Measurements from ENCODE around the gene NOBOX.

NOBOX gene

DNA sequence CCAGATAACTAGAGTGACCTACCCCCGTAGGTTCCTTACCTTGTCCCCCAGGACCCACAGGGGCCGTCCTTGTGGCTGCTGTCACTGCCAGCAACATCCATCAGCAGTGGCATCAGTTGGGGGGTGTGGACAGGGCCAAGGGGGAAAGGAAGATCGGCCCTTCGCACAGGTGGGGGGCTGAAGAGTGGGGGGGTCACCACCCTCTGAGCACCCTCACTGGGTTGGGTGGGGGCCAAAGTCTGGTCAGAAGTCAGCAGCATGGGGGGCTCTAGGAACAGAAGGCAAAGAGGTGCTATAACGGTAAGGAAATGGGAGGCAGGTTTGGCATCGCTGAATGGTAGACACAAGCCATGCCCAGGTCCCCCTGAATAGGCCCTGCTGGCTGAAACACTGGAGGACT is 4.6 kb downstream of the NOBOX start:
- Histone ChIP-seq H4K91ac (ENCODE audit: low read depth, low read length, poor library complexity) (no peak overlapping the region), H3K14ac (ENCODE audit: low read length) (peak overlapping the region; percentile 84), H3K27ac (replicated peaks; ENCODE audit: low read length) (no peak overlapping the region), H2BK5ac (ENCODE audit: low read length) (no peak overlapping the region), H4K8ac (ENCODE audit: low read depth, low read length) (no peak overlapping the region), H2AFZ (ENCODE audit: low read length) (no peak overlapping the region), H3K18ac (ENCODE audit: low read length) (peak overlapping the region; percentile 30), H3K4me1 (ENCODE audit: control insufficient read depth in 2 of 2, insufficient read depth in 1 of 2, low read depth in 1 of 2, low read length in 2 of 2) (no peaks in the 10 kb centered on the region), H2BK120ac (ENCODE audit: low read depth, low read length) (no peak overlapping the region), H3K4me3 (ENCODE audit: low read length in 2 of 2) (no peak overlapping the region), H3K23ac (ENCODE audit: low read depth, low read length, poor library complexity) (no peak overlapping the region), H3K4ac (ENCODE audit: low read length) (no peak overlapping the region), H2BK12ac (ENCODE audit: low read length) (no peak overlapping the region), H3K9ac (ENCODE audit: low read depth, low read length, poor library complexity) (no peak overlapping the region), H2BK15ac (ENCODE audit: low read length) (no peak overlapping the region), H3K36me3 (replicated peaks in 1 of 2; ENCODE audit: control insufficient read depth in 2 of 2, insufficient read depth in 2 of 2, low read length in 2 of 2) (no peaks in the 10 kb centered on the region), H3K4me2 (ENCODE audit: insufficient read depth, low read length, poor library complexity, severe bottlenecking) (no peak overlapping the region), H2AK5ac (ENCODE audit: low read depth, low read length) (no peak overlapping the region), H3K79me1 (ENCODE audit: low read depth, low read length) (no peaks in the 10 kb centered on the region), H3K27me3 (ENCODE audit: control insufficient read depth in 3 of 3, insufficient read depth in 3 of 3, low read depth in 1 of 3, low read length in 3 of 3) (no peaks in the 10 kb centered on the region), H3K9me3 (replicated peaks in 1 of 2; ENCODE audit: control insufficient read depth in 2 of 2, insufficient read depth in 1 of 2, low read depth in 1 of 2, low read length in 2 of 2) (peaks cover 0 to 2% of the 10 kb centered on the region in 2 donors)
- DNase-seq (ENCODE audit: low spot score), result no peak
- no CpG with 5 or more reads among the region's 6 CpGs for WGBS, 2 donors (ENCODE audit: extremely low coverage in 2 of 2, insufficient read length in 2 of 2, insufficient replicate concordance in 1 of 2)

DNA sequence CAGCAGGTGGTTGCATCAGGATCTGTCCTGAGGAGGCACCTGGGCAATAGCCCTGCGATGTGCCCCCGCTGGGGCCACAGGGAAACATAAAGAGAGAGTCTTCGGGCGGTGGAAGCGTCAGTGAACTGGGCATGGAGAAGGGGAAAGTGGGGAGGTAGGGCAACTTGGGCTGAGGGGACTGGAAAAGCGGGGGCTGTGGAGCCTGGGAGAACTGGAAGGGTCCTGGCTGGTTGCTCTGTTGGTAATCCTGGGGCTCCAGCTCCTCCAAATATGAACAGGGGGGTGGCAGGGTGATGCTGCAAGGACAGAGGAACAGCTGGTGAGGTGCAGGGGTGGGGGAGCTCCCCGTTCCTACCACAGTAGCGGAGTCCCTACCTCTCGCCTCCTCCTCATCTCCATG is 5.2 kb downstream of the NOBOX start:
- no CpG with 5 or more reads among the region's 9 CpGs for WGBS, 2 donors (ENCODE audit: extremely low coverage in 2 of 2, insufficient read length in 2 of 2, insufficient replicate concordance in 1 of 2)
- H3K4ac ChIP-seq (ENCODE audit: low read length), result no peak overlapping the region
- H3K4me1 ChIP-seq (ENCODE audit: control insufficient read depth in 2 of 2, insufficient read depth in 1 of 2, low read depth in 1 of 2, low read length in 2 of 2), result no peaks in the 10 kb centered on the region
- no peak overlapping the region for H3K14ac ChIP-seq (ENCODE audit: low read length)
- H4K8ac ChIP-seq (ENCODE audit: low read depth, low read length), result no peak overlapping the region
- DNase-seq (ENCODE audit: low spot score), result no peak
- H3K4me2 ChIP-seq (ENCODE audit: insufficient read depth, low read length, poor library complexity, severe bottlenecking), result no peak overlapping the region
- no peak overlapping the region for H2BK15ac ChIP-seq (ENCODE audit: low read length)
- no peaks in the 10 kb centered on the region for H3K27me3 ChIP-seq (ENCODE audit: control insufficient read depth in 3 of 3, insufficient read depth in 3 of 3, low read depth in 1 of 3, low read length in 3 of 3)
- H3K79me1 ChIP-seq (ENCODE audit: low read depth, low read length), result no peaks in the 10 kb centered on the region
- H3K23ac ChIP-seq (ENCODE audit: low read depth, low read length, poor library complexity), result no peak overlapping the region
- H4K91ac ChIP-seq (ENCODE audit: low read depth, low read length, poor library complexity), result no peak overlapping the region
- H3K27ac ChIP-seq (replicated peaks; ENCODE audit: low read length), result no peak overlapping the region
- no peak overlapping the region for H2BK120ac ChIP-seq (ENCODE audit: low read depth, low read length)
- H3K36me3 ChIP-seq (replicated peaks in 1 of 2; ENCODE audit: control insufficient read depth in 2 of 2, insufficient read depth in 2 of 2, low read length in 2 of 2), result no peaks in the 10 kb centered on the region
- H3K9me3 ChIP-seq (replicated peaks in 1 of 2; ENCODE audit: control insufficient read depth in 2 of 2, insufficient read depth in 1 of 2, low read depth in 1 of 2, low read length in 2 of 2), result peaks cover 0 to 2% of the 10 kb centered on the region in 2 donors
- no peak overlapping the region for H2BK5ac ChIP-seq (ENCODE audit: low read length)
- H2AFZ ChIP-seq (ENCODE audit: low read length), result no peak overlapping the region
- H3K18ac ChIP-seq (ENCODE audit: low read length), result no peak overlapping the region
- no peak overlapping the region for H3K9ac ChIP-seq (ENCODE audit: low read depth, low read length, poor library complexity)
- H3K4me3 ChIP-seq (ENCODE audit: low read length in 2 of 2), result no peak overlapping the region
- H2BK12ac ChIP-seq (ENCODE audit: low read length), result no peak overlapping the region
- no peak overlapping the region for H2AK5ac ChIP-seq (ENCODE audit: low read depth, low read length)

- no CpG with 5 or more reads among the region's 4 CpGs for WGBS, 2 donors (ENCODE audit: extremely low coverage in 2 of 2, insufficient read length in 2 of 2, insufficient replicate concordance in 1 of 2)
- no peak overlapping the region for H3K27ac ChIP-seq (replicated peaks; ENCODE audit: low read length)
- no peaks in the 10 kb centered on the region for H3K36me3 ChIP-seq (replicated peaks in 1 of 2; ENCODE audit: control insufficient read depth in 2 of 2, insufficient read depth in 2 of 2, low read length in 2 of 2)
- no peak overlapping the region for H4K8ac ChIP-seq (ENCODE audit: low read depth, low read length)
- H2AFZ ChIP-seq (ENCODE audit: low read length), result no peak overlapping the region
- H3K18ac ChIP-seq (ENCODE audit: low read length), result no peak overlapping the region
- peaks cover 0 to 2% of the 10 kb centered on the region in 2 donors for H3K9me3 ChIP-seq (replicated peaks in 1 of 2; ENCODE audit: control insufficient read depth in 2 of 2, insufficient read depth in 1 of 2, low read depth in 1 of 2, low read length in 2 of 2)
- no peaks in the 10 kb centered on the region for H3K79me1 ChIP-seq (ENCODE audit: low read depth, low read length)
- no peak overlapping the region for H3K4me3 ChIP-seq (ENCODE audit: low read length in 2 of 2)
- no peak overlapping the region for H3K9ac ChIP-seq (ENCODE audit: low read depth, low read length, poor library complexity)
- H3K4me2 ChIP-seq (ENCODE audit: insufficient read depth, low read length, poor library complexity, severe bottlenecking), result no peak overlapping the region
- no peak overlapping the region for H2AK5ac ChIP-seq (ENCODE audit: low read depth, low read length)
- DNase-seq (ENCODE audit: low spot score), result no peak
- no peak overlapping the region for H2BK120ac ChIP-seq (ENCODE audit: low read depth, low read length)
- no peak overlapping the region for H2BK5ac ChIP-seq (ENCODE audit: low read length)
- H3K14ac ChIP-seq (ENCODE audit: low read length), result no peak overlapping the region
- H2BK15ac ChIP-seq (ENCODE audit: low read length), result no peak overlapping the region
- peak overlapping the region; percentile 18 for H3K23ac ChIP-seq (ENCODE audit: low read depth, low read length, poor library complexity)
- no peaks in the 10 kb centered on the region for H3K4me1 ChIP-seq (ENCODE audit: control insufficient read depth in 2 of 2, insufficient read depth in 1 of 2, low read depth in 1 of 2, low read length in 2 of 2)
- H2BK12ac ChIP-seq (ENCODE audit: low read length), result no peak overlapping the region
- H4K91ac ChIP-seq (ENCODE audit: low read depth, low read length, poor library complexity), result no peak overlapping the region
- H3K4ac ChIP-seq (ENCODE audit: low read length), result no peak overlapping the region
- no peaks in the 10 kb centered on the region for H3K27me3 ChIP-seq (ENCODE audit: control insufficient read depth in 3 of 3, insufficient read depth in 3 of 3, low read depth in 1 of 3, low read length in 3 of 3)
Measured at GRCh38 chr7:144397086-144397485, 6.4 kb downstream of the NOBOX start.

GRCh38 chr7:144391823-144392255 is 11.7 kb downstream of the NOBOX start:
- no peak overlapping the region for H3K4me3 ChIP-seq (ENCODE audit: low read length in 2 of 2)
- peak overlapping the region; percentile 76 for H2AFZ ChIP-seq (ENCODE audit: low read length)
- H2BK120ac ChIP-seq (ENCODE audit: low read depth, low read length), result no peak overlapping the region
- no peak overlapping the region for H3K4ac ChIP-seq (ENCODE audit: low read length)
- peak; percentile 47 for DNase-seq (ENCODE audit: low spot score)
- WGBS, 2 donors (ENCODE audit: extremely low coverage in 2 of 2, insufficient read length in 2 of 2, insufficient replicate concordance in 1 of 2), result no CpG with 5 or more reads among the region's 8 CpGs
- H3K27me3 ChIP-seq (ENCODE audit: control insufficient read depth in 3 of 3, insufficient read depth in 3 of 3, low read depth in 1 of 3, low read length in 3 of 3), result no peaks in the 10 kb centered on the region
- no peak overlapping the region for H2BK15ac ChIP-seq (ENCODE audit: low read length)
- H3K79me1 ChIP-seq (ENCODE audit: low read depth, low read length), result no peaks in the 10 kb centered on the region
- no peak overlapping the region for H3K27ac ChIP-seq (replicated peaks; ENCODE audit: low read length)
- H3K4me1 ChIP-seq (ENCODE audit: control insufficient read depth in 2 of 2, insufficient read depth in 1 of 2, low read depth in 1 of 2, low read length in 2 of 2), result peaks cover 0 to 2% of the 10 kb centered on the region in 2 donors
- H4K8ac ChIP-seq (ENCODE audit: low read depth, low read length), result no peak overlapping the region
- H3K36me3 ChIP-seq (replicated peaks in 1 of 2; ENCODE audit: control insufficient read depth in 2 of 2, insufficient read depth in 2 of 2, low read length in 2 of 2), result no peaks in the 10 kb centered on the region
- no peak overlapping the region for H3K14ac ChIP-seq (ENCODE audit: low read length)
- H2BK5ac ChIP-seq (ENCODE audit: low read length), result no peak overlapping the region
- no peak overlapping the region for H3K9ac ChIP-seq (ENCODE audit: low read depth, low read length, poor library complexity)
- H4K91ac ChIP-seq (ENCODE audit: low read depth, low read length, poor library complexity), result no peak overlapping the region
- no peak overlapping the region for H3K4me2 ChIP-seq (ENCODE audit: insufficient read depth, low read length, poor library complexity, severe bottlenecking)
- no peak overlapping the region for H2BK12ac ChIP-seq (ENCODE audit: low read length)
- no peak overlapping the region for H3K23ac ChIP-seq (ENCODE audit: low read depth, low read length, poor library complexity)
- no peak overlapping the region for H2AK5ac ChIP-seq (ENCODE audit: low read depth, low read length)
- H3K18ac ChIP-seq (ENCODE audit: low read length), result no peak overlapping the region
- H3K9me3 ChIP-seq (replicated peaks in 1 of 2; ENCODE audit: control insufficient read depth in 2 of 2, insufficient read depth in 1 of 2, low read depth in 1 of 2, low read length in 2 of 2), result peaks cover 0 to 2% of the 10 kb centered on the region in 2 donors
